Cardiac fibroblast (primary cell): ENCODE data around the gene NOXA1.

Source experiments
- DNase-seq, 2 donors: peaks; one replicate each; pipeline versions ENCODE4 v3.0.0 to v3.0.0-alpha.2; 2010; ENCODE audit warnings: low read depth in 2 of 2
- H3K4me3 ChIP-seq, 2 donors: replicated peaks in 1 of 2; 1 replicate in 1 of 2; 2 replicates in 1 of 2; pipeline ENCODE4 v1.5.1; 2011; ENCODE audit warnings: low read depth in 2 of 2, low read length in 2 of 2, mild to moderate bottlenecking in 2 of 2, moderate library complexity in 1 of 2
- TF ChIP-seq, protein P1 (sequence below): IDR thresholded peaks from one replicate; pipeline ENCODE4 v1.5.1; 2011; ENCODE audit warnings: low read depth, mild to moderate bottlenecking, low read length, inconsistent platforms

The NOXA1 gene

DNA sequence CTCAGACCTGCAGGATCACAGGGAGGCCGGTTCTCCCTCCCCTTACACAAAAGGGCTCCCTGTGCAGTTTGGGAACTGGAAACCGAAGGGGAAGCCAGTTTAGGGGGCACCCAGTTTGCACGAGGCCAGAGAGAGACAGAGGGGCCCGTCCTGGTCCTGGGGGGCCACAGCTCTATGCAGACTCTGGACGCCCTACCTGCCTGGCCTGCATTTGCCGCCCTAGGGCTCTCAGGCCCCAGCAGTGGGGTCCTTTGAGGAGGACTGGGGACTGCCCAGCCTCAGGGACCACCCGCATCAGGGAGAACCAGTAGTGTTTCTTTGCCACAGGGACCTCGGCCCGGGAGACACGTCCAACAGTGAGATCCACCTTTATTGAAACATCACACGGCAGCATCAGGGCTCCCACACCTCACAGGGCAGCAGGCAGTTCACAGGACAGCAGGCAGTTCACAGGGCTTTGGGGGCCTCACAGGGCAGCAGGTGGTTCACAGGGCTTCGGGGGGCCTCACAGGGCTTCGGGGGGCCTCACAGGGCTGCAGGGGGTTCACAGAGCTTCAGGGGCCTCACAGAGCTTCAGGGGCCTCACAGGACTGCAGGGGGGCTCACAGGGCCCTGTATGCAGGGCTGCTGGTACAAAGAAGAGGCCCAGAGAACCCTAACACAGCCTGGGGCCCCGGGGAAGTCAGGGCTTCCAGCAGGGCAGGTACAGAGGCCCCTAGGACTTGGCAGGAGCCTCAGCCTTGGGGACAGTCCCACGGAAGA is 36.6 kb downstream of the NOXA1 start:
- H3K4me3 ChIP-seq: peak overlapping the region; percentile 29 to 42
- TF ChIP-seq, protein P1, sequence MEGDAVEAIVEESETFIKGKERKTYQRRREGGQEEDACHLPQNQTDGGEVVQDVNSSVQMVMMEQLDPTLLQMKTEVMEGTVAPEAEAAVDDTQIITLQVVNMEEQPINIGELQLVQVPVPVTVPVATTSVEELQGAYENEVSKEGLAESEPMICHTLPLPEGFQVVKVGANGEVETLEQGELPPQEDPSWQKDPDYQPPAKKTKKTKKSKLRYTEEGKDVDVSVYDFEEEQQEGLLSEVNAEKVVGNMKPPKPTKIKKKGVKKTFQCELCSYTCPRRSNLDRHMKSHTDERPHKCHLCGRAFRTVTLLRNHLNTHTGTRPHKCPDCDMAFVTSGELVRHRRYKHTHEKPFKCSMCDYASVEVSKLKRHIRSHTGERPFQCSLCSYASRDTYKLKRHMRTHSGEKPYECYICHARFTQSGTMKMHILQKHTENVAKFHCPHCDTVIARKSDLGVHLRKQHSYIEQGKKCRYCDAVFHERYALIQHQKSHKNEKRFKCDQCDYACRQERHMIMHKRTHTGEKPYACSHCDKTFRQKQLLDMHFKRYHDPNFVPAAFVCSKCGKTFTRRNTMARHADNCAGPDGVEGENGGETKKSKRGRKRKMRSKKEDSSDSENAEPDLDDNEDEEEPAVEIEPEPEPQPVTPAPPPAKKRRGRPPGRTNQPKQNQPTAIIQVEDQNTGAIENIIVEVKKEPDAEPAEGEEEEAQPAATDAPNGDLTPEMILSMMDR: no peak
- no peak for DNase-seq

DNA sequence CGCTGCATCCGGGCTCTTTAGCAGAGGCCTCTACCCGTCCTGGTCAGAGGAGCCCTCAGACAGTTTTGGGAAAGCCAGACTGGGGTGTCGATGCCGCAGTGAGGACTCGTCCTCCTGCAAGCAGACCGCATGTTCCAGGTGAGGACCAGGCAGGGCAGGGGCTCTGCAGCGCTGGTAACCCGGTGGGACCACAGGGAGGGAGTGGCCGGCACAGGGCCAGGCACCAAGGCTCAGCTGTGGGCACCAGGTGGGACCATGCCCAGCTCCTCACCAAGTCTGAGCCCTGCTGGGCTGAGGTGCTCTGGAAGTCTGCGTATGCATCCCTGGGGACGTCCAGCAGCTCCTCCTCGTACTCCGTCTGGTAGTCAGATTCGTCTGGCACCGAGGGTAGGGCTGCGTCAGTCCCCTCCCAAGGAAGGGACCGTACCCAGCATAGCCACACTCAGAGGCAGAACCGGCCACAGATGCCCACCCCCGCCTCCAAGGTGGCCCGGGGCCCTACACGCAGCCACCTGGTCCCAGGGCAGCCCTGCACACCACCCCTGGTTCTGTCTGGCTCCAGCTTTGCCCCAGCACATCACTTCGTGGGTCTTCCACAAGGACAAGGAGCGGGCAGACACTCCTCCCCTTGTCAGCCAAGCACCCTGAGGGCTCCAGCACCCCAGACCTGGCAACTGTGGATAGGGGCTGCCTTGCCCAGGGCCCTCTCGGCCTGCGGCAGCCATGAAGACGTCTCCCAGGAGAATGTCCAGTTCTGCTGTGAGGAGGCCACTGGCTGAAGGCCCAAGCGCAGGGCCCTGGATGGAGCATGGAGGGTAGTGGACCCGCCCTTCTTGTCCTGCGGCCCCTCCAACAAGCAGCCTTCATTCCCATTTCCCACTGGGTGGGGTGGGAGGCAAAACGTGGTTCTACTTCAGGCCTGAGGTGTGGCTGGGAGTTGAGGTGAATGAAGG is 37.4 kb downstream of the NOXA1 start:
- no peak overlapping the region for H3K4me3 ChIP-seq
- TF ChIP-seq, protein P1: no peak
- DNase-seq: no peak

GRCh38 chr9:137461316-137461662 is 38.1 kb downstream of the NOXA1 start:
- TF ChIP-seq, protein P1: no peak
- H3K4me3 ChIP-seq: no peak overlapping the region
- no peak for DNase-seq

DNA sequence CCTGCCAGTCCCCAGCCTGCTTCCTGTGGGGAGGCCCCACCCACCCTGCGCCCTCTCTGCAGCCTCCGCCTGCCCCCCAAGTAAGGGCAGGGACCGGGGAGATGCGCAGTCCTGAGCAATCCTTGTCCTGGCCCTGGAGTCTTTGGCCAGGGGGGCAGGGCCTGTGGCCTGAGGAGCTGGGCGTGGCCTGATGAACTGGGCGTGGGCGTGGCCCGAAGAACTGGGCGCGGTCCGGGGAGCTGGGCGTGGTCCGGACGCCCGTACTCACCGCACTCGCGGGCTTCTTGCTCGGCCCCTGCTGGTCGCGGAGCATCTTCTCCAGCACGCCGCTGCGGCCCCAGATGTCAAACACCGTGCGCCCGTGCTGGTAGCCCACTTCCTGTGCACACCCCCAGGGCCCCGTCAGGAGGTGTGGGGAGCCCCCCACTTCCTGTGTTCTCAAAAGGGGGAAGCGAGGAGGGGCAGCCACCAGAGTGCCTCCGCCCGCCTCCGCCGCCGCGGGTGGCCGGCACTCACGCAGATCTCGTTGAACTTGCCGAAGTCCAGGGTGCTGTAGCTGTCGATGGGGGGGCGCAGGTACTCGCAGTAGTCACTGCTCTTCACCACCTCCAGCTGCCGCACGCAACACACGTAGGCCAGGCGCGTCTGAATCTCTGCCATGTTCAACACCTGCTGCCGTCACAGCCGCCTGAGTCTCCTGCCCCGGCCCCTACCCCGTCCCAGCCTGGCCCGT is 38.6 kb downstream of the NOXA1 start:
- TF ChIP-seq, protein P1: peak; percentile 4
- DNase-seq: peak; percentile 58 to 68
- H3K4me3 ChIP-seq: no peak overlapping the region

- TF ChIP-seq, protein P1: no peak
- DNase-seq: no peak
- H3K4me3 ChIP-seq: no peak overlapping the region
These were observed 39.3 kb downstream of the NOXA1 start for GRCh38 chr9:137462396-137462985.
